Activated CD4-positive, alpha-beta T cell treated with anti-CD3 and anti-CD28 coated beads, Interleukin-2, amount 10 ng/mL, durations not matched to agents 24 days and 14 days (primary cell): ENCODE measurements around the gene PPP1R16B. TPM values are rescaled to one million over a fixed set of nuclear protein-coding genes. Genes with fewer than 3 reads are reported as not detected.
A peak's percentile ranks its signal among the peaks of the same experiment; 100 is the strongest.

Source experiments
- DNase-seq: peaks from one replicate; pipeline ENCODE4 v3.0.0; 2022
- H3K27ac Mint-ChIP-seq: one replicate; pipeline ENCODE4 v1.8.0; 2022; ENCODE audit warnings: mild to moderate bottlenecking, mixed read lengths
- H3K27me3 Mint-ChIP-seq: one replicate; pipeline ENCODE4 v1.8.0; 2022; ENCODE audit warnings: mixed read lengths
- H3K36me3 Mint-ChIP-seq: one replicate; pipeline ENCODE4 v1.8.0; 2022; ENCODE audit warnings: low read depth, mild to moderate bottlenecking, mixed read lengths
- H3K4me1 Mint-ChIP-seq: one replicate; pipeline ENCODE4 v1.8.0; 2021; ENCODE audit warnings: mixed read lengths
- H3K4me3 Mint-ChIP-seq: one replicate; pipeline ENCODE4 v1.8.0; 2022; ENCODE audit warnings: mild to moderate bottlenecking, moderate library complexity, mixed read lengths
- H3K9me3 Mint-ChIP-seq: one replicate; pipeline ENCODE4 v1.8.0; 2021; ENCODE audit warnings: mixed read lengths
- intact Hi-C: fragments of 100-400 bp; cut with micrococcal nuclease; formaldehyde crosslinking; loops from one replicate; pipeline ENCODE4 v1.15.1; 2023
- total RNA-seq: library from RNA; stranded (reverse); gene quantifications from 2 replicates; pipeline ENCODE4 v1.2.3, GENCODE V29; 2022

Gene PPP1R16B
- total RNA-seq, 1 donor from 2014 or later, result 133 TPM

DNA sequence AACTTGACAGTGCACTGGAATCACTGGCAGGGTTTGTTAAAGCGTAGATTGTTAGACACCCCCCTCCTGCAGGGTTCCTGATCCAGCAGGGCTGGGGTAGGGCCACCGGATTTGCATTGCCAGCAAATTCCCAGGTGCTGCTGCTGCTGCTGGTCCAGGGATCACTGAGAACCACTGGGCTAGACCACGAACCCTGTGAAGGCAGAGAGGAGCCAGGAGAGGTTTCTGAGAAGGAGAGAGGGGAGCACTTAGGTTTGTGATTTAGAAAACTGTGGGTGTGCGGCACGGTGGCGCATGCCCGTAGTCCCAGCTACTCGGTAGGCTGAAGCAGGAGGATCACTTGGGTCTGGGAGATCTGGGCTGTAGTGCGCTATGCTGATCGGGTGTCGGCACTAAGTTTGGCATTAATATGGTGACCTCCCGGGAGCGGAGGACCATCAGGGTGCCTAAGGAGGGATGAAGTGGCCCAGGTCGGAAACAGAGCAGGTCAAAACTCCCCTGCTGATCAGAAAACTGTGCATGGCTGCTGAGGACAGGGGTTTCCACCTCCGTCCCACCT, 67.1 kb downstream of the PPP1R16B start:
- H3K4me3 Mint-ChIP-seq, result peak overlapping the region; percentile 92
- H3K27ac Mint-ChIP-seq, result peak overlapping the region; percentile 99
- DNase-seq, result no peak
- peaks cover 2% of the 10 kb centered on the region for H3K27me3 Mint-ChIP-seq
- peaks cover 75% of the 10 kb centered on the region for H3K4me1 Mint-ChIP-seq
- no peaks in the 10 kb centered on the region for H3K9me3 Mint-ChIP-seq
- intact Hi-C loops, result loop anchor here (1.0 to 5.0 kb wide), 9 partner anchors 9 to 148 kb away; partner anchors contain the start of genes ACTR5 and PPP1R16B
- H3K36me3 Mint-ChIP-seq, result peaks cover 46% of the 10 kb centered on the region

DNA sequence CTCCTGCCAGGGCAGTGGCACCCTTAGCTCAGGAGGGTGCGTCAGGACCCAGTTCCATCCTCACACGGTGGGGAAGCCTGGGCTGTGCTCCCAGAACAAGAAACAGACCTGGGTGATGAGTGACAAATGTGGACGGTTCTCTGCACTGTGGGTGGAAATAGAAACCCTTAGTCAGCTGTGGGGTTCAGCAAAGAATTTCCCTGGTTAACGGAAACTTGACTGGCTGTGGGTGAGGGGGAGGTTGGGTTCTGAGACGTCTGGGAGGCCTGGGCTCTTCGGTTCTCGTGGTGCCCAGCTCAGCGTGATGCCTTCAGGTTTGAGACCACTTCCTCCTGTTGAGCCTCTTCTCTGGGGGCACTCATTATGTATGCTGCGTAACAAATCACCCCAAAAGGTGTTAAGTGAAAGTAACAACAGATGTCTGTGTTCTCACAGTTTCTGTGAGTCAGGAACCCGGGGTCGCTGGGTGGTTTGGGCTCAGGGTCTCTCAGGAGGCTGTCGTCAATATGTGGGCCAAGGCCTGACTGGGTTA, 67.6 kb downstream of the PPP1R16B start:
- Mint-ChIP-seq H3K4me1 (peaks cover 74% of the 10 kb centered on the region), H3K27ac (peak overlapping the region; percentile 99), H3K36me3 (peaks cover 44% of the 10 kb centered on the region), H3K9me3 (no peaks in the 10 kb centered on the region), H3K4me3 (peak overlapping the region; percentile 92), H3K27me3 (peaks cover 2% of the 10 kb centered on the region)
- DNase-seq, result peak; percentile 92
- intact Hi-C loops, result loop anchor here (1.0 to 5.0 kb wide), 8 partner anchors 14 to 148 kb away; partner anchors contain the start of genes ACTR5 and PPP1R16B

DNA sequence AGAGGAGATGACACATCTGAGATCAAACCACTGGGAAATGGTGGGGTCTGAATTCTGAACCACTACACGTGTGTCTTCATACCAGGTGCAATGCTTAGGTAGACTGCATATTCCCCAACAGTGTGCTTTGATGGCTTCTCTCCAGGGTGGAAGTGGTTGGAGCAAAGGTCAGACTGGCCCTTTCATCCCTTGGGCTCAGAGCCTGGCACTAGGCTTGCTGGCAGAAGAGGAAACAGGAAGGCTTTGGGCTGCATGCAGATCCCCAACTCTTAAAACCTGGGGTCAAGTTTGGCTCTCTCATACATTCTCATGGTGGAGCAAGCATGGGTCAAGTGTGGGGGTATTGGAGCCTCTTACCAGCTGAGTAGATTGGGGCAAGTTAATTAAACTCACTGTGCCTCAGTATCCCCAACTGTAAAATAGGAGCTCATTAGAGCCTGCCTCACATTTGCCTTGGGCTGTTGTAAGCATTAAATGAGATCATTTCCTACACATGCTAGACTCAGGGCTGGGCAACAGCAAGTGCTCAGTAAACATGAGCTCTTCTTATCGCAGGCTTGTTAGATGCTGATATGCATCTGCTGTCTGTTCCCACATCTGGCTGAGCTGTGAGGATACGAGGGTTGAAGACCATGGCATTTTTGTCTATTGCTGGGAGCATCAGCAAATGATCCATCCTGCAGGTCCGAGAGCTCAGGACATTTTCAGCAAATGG, 69.1 kb downstream of the PPP1R16B start:
- DNase-seq, result peak; percentile 80
- intact Hi-C loops, result loop anchor here (1.0 to 5.0 kb wide), 2 partner anchors 19 to 127 kb away; partner anchors contain the start of gene ACTR5
- H3K4me1 Mint-ChIP-seq, result peaks cover 79% of the 10 kb centered on the region

DNA sequence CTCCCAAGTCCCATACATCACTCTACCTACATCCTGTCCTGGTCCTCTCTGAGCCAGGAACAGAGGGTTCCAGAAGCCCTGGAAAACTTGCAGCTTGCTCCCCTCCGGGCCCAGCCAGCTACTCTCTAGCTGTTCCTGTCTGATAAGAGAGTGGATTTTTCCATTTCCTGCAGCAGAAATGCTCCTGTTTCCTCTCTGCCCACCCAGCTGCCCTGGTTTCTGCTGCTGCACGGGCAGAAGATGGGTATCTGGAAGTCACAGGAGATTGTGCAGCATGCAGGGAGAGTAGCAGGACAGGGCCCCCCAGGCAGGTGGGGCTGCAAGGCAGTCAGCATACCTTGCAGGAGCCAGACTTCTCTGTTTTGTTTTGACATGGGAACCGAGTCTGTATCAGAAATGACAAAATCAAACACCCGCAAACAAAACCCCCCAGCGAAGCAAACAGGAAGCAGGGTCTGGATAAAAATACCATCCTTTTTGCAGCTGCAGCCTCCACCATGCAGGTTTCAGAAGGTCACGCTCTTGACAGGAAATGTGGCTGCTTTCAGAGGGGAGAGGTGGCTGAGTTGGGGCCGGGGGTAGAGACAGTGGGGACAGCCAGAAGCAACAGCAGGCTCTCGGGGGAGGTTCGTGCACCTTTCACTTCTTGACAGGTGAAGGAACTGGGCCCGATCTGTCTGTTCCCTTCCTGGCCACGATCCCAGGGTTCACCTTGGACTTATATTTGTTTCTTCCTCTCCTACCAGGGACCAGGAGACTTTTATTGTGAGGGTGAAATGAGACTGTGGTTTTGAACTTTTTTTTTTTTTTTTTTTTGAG, 69.9 kb downstream of the PPP1R16B start:
- peak; percentile 89 for DNase-seq
- H3K4me3 Mint-ChIP-seq, result peak overlapping the region; percentile 92
- H3K27me3 Mint-ChIP-seq, result peaks cover 2% of the 10 kb centered on the region
- H3K27ac Mint-ChIP-seq, result peak overlapping the region; percentile 99
- peaks cover 79% of the 10 kb centered on the region for H3K4me1 Mint-ChIP-seq
- no peaks in the 10 kb centered on the region for H3K9me3 Mint-ChIP-seq
- intact Hi-C loops, result loop anchor here (1.0 kb wide), 1 partner anchor 18 kb away; no protein-coding TSS in a partner anchor
- peaks cover 43% of the 10 kb centered on the region for H3K36me3 Mint-ChIP-seq

More for the DNA sequence above, 69.1 kb downstream of the PPP1R16B start:
- H3K36me3 Mint-ChIP-seq, result peaks cover 42% of the 10 kb centered on the region
- peak overlapping the region; percentile 99 for H3K27ac Mint-ChIP-seq
- peak overlapping the region; percentile 92 for H3K4me3 Mint-ChIP-seq
- H3K27me3 Mint-ChIP-seq, result peaks cover 2% of the 10 kb centered on the region
- no peaks in the 10 kb centered on the region for H3K9me3 Mint-ChIP-seq

DNA sequence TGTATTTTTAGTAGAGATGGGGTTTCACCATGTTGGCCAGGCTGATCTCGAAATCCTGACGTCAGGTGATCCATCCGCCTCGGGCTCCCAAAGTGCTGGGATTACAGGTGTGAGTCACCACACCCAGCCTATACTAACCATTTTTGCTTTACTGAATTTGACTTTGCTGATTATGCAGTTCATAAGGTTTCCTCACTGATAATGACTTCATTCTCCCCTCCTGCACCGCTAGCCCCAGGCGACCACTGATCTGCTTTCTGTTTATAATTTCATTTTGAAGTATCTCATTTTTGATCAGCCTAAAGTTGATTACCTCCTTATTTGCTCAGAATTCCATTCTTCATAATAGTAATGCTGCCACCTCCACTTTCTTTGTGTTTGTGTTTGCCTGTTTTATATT, 72.0 kb downstream of the PPP1R16B start:
- H3K27me3 Mint-ChIP-seq, result peaks cover 2% of the 10 kb centered on the region
- H3K27ac Mint-ChIP-seq, result peak overlapping the region; percentile 70
- DNase-seq, result no peak
- peaks cover 51% of the 10 kb centered on the region for H3K36me3 Mint-ChIP-seq
- H3K9me3 Mint-ChIP-seq, result no peaks in the 10 kb centered on the region
- intact Hi-C loops, result no loop called here
- H3K4me1 Mint-ChIP-seq, result peaks cover 80% of the 10 kb centered on the region
- peak overlapping the region; percentile 17 for H3K4me3 Mint-ChIP-seq

DNA sequence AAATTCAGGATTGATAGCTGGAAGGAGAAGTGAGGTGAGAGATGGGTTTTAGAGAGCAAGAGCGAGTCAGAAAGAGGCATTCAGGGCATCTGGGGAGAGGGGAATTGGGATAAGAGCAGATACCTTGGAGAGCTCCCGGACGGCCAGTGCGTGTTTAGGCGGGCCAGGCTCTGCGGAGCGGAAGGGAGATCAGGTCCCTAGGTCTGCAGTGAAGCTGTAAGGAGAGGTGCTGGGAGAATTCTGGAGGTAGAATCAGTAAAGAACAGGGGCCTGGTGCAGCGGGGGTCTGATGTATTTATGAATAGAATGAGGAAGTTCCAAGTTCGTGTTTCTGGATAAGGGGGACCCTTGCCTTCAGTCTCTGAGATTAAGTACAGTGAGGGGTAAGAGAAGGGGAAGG, 73.4 kb downstream of the PPP1R16B start:
- Mint-ChIP-seq H3K36me3 (peaks cover 53% of the 10 kb centered on the region), H3K9me3 (no peaks in the 10 kb centered on the region), H3K4me3 (no peak overlapping the region), H3K27me3 (no peaks in the 10 kb centered on the region), H3K4me1 (peaks cover 74% of the 10 kb centered on the region), H3K27ac (peak overlapping the region; percentile 74)
- DNase-seq, result no peak
- intact Hi-C loops, result no loop called here

DNA sequence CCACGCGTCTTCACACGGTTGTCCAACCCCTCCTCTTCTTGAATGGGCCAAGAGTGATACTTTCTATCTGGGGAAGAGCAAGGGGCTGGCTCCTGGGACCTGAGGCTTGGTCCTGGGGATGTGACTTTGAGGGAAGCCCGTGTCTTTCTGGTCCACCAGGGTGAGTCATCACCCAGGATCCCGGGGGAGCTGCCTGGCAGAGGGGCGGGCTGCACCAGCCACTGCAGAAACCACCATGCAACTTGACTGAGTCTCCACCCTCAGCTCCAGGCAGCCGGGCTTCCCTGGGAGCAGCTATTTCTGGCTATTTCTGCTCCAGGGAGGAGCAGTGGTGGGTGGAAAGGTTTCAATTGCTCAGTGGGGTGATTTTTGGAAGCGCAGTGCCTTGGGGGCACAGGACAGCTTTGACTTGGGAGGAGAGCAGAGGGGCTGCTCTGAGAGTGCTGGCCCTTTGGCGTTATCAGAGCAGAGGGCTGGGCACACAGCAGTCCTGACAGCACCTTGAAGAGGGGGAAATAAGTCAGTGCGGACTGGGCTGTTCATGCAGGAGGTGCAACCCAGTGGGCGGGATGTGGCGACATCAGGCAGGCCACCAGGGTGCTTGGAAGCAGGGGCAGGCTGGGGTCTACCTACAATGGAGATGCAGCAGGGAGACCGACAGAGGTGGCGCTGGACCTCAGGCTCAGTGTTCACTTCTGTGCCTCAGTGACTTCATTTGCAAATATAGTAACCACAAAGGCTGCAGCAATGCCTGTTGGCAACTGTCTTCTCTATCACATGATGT, 75.6 kb downstream of the PPP1R16B start:
- H3K4me3 Mint-ChIP-seq, result no peak overlapping the region
- peak overlapping the region; percentile 63 for H3K27ac Mint-ChIP-seq
- no peaks in the 10 kb centered on the region for H3K9me3 Mint-ChIP-seq
- intact Hi-C loops, result no loop called here
- H3K4me1 Mint-ChIP-seq, result peaks cover 59% of the 10 kb centered on the region
- H3K36me3 Mint-ChIP-seq, result peaks cover 51% of the 10 kb centered on the region
- DNase-seq, result peak; percentile 57
- no peaks in the 10 kb centered on the region for H3K27me3 Mint-ChIP-seq

DNA sequence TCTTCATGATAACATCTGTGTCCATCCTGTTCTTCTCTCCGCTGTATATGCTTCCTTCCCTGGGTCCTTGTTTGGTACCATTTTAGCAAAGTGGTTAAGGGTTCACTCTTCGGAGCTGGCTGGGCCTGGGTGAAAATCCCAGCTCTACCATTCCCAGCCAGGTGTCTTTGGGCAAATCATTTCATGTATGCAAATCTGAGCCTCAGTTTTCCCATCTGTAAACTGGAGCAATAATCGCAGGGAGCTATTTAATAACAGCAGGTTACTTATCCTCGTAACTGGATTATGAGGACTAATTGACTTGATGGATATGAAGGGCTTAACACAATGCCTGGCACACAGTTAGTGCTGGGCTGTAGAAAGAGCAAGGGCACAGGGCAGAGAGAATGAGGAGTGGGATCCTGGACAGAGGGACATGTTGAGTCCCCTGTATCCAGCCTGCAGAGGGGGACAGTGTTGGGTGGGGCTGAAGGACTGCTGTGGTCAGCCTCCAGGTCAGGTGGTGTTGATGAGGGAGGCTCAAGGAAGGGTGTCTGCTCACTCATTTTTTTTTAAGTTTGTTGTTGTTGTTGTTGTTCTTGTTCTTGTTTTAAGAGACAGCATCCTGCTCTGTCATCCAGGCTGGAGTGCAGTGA, 76.4 kb downstream of the PPP1R16B start:
- Mint-ChIP-seq H3K36me3 (peaks cover 53% of the 10 kb centered on the region), H3K4me3 (no peak overlapping the region)

DNA sequence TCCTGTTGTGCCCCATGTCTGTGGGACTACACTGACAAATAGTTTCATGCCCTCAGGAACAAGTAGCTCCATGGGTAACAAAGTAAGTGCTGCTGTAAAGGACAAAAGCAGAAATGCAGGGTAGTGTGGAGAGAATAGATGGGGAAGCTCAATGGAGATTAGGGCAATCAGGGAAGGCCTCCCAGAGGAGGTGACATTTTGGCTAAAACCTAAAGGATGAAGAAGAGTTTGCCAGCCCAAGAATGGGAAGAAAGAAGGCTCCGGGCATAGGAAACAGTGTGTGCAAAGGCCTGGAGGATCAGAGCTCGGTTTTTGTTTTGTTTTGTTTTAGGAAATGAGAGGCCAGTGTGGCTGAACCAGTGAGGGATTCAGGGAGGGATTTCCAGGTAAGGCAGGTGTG, 77.1 kb downstream of the PPP1R16B start:
- Mint-ChIP-seq H3K27ac (peak overlapping the region; percentile 57), H3K9me3 (no peaks in the 10 kb centered on the region), H3K4me3 (peak overlapping the region; percentile 9), H3K4me1 (peaks cover 58% of the 10 kb centered on the region), H3K27me3 (no peaks in the 10 kb centered on the region), H3K36me3 (peaks cover 55% of the 10 kb centered on the region)
- intact Hi-C loops, result no loop called here
- no peak for DNase-seq

More for the DNA sequence above, 76.4 kb downstream of the PPP1R16B start:
- no peaks in the 10 kb centered on the region for H3K27me3 Mint-ChIP-seq
- peaks cover 61% of the 10 kb centered on the region for H3K4me1 Mint-ChIP-seq
- no peak for DNase-seq
- H3K27ac Mint-ChIP-seq, result peak overlapping the region; percentile 57
- no peaks in the 10 kb centered on the region for H3K9me3 Mint-ChIP-seq
- intact Hi-C loops, result no loop called here

DNA sequence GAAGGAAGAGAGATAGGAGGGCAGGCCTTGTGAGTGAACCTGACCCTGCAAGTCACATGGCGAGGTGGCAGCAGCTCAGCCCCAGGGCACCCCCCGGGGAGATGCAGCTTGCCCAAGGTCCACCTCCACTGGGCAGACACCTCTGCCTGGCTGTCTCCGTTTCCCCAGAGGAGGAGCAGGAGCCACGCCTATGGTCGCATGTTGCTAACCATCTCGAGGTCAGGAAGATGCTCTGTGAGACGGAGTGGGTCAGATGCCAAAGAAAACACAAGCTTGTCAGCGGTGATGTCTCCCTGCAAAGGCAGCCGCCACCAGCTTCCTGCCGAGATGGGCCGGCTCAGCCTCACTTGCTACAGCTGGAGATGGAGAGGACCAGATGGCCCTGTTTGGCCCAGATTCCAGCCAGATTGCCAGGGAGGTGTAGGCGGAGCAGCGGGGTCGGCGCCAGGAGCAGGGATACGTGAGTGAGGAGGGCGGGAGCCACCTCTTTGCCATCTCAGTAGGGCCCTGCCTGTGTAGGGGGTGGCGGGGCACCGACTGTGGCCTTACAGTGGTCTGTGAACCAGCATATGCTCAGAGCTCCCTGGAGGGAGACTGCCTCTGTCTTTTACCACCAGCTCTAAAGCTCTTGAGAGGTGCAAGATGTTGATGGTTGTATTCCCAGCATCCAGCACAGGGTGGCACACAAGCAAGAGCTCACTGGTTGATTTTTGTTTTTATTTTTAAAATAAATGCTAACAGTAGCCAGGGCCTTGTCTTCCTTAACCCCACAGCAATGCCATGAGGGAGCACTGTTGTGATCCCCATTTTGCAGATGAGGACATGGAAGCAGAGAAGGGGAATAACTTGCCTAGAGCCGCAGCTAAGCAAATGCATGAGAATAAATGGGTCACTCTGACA, 77.8 kb downstream of the PPP1R16B start:
- peaks cover 55% of the 10 kb centered on the region for H3K4me1 Mint-ChIP-seq
- H3K4me3 Mint-ChIP-seq, result peak overlapping the region; percentile 9
- H3K9me3 Mint-ChIP-seq, result no peaks in the 10 kb centered on the region
- peak overlapping the region; percentile 57 for H3K27ac Mint-ChIP-seq
- peaks cover 53% of the 10 kb centered on the region for H3K36me3 Mint-ChIP-seq
- DNase-seq, result no peak
- H3K27me3 Mint-ChIP-seq, result no peaks in the 10 kb centered on the region
- intact Hi-C loops, result no loop called here

DNA sequence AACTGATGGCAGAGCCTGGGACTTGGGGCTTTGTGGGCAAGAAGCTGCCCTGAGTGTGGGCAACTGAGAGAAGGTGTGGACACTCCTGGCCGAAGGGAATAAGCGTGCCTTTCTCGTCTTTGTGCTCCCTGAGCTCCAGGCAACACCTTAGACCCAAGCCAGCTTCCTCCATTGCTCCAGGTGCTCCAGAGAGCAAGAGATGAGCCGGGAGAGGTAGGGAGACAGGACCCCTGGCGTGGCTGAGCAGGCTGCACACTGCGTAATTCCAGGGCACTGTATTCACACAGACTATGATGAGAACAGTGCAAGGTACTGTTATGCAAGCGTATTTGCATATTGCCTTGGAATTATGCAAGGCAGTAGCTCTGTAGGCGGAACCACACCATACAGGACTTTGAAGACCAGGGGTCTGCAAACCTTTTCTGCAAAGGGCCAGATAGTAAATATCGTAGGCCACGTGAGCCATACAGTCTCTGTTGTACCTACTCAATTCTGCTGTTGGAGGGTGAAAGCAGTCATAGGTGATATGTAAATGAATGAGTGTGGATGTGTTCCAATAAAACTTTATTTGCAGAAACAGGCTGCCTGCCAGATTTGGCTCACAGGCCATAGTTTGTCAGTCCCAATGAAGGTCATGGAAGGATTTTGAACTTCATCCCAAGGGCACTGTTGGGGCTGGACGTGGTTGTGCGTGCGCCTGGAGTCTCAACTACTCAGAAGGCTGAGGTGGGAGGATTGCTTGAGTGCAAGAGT, 78.7 kb downstream of the PPP1R16B start:
- DNase-seq, result no peak
- Mint-ChIP-seq H3K4me1 (peaks cover 53% of the 10 kb centered on the region), H3K27ac (peak overlapping the region; percentile 51), H3K36me3 (peaks cover 54% of the 10 kb centered on the region), H3K27me3 (no peaks in the 10 kb centered on the region), H3K9me3 (no peaks in the 10 kb centered on the region), H3K4me3 (no peak overlapping the region)
- intact Hi-C loops, result no loop called here
